Small intestine (tissue), 7 donors: ENCODE measurements around the gene ZFR2. TPM values are rescaled to one million over a fixed set of nuclear protein-coding genes. Genes with fewer than 3 reads are reported as not detected.
A peak's percentile ranks its signal among the peaks of the same experiment; 100 is the strongest.
"Not testable (repeated sequence)": the region's sequence is repeated elsewhere in the genome, so short reads cannot be mapped to it uniquely, and the experiment has no call there.

ENCODE experiments used
- DNase-seq, 2 donors: peaks; one replicate each; pipeline versions ENCODE4 v3.0.0 to v3.0.0-alpha.2; 2013
- FAIRE-seq: peaks from 2 replicates; lab custom pipeline; 2012; peaks lifted over from hg19 to GRCh38; lab: Jason Lieb, UNC
- H3K27ac ChIP-seq, 3 donors: one replicate each; pipeline ENCODE4 v1.5.1; 2013; ENCODE audit warnings: low read length in 2 of 3, mild to moderate bottlenecking in 2 of 3, control low read depth in 1 of 3, inconsistent platforms in 1 of 3, low read depth in 1 of 3, moderate library complexity in 1 of 3
- H3K27me3 ChIP-seq, 3 donors: one replicate each; pipeline ENCODE4 v1.6.1; 2013; ENCODE audit warnings: low read length in 3 of 3, inconsistent platforms in 1 of 3; ENCODE audit not compliant: control insufficient read depth in 3 of 3, insufficient read depth in 3 of 3
- H3K36me3 ChIP-seq, 3 donors: one replicate each; pipeline ENCODE4 v1.6.1; 2013; ENCODE audit warnings: low read length in 3 of 3, inconsistent platforms in 1 of 3, low read depth in 1 of 3, mild to moderate bottlenecking in 1 of 3, moderate library complexity in 1 of 3; ENCODE audit not compliant: control insufficient read depth in 3 of 3, insufficient read depth in 2 of 3
- H3K4me1 ChIP-seq, 3 donors: one replicate each; pipeline ENCODE4 v1.6.1; 2013; ENCODE audit warnings: low read length in 2 of 3, inconsistent platforms in 1 of 3, low read depth in 1 of 3, mild to moderate bottlenecking in 1 of 3, moderate library complexity in 1 of 3; ENCODE audit not compliant: control insufficient read depth in 3 of 3, insufficient read depth in 2 of 3
- H3K4me3 ChIP-seq, 3 donors: one replicate each; pipeline ENCODE4 v1.5.1; 2013; ENCODE audit warnings: low read length in 3 of 3, control low read depth in 1 of 3, inconsistent platforms in 1 of 3, low read depth in 1 of 3, mild to moderate bottlenecking in 1 of 3, moderate library complexity in 1 of 3
- H3K9me3 ChIP-seq, 2 donors: one replicate each; pipeline ENCODE4 v1.6.1; 2013; ENCODE audit warnings: low read depth in 1 of 2, low read length in 1 of 2; ENCODE audit not compliant: control insufficient read depth in 2 of 2, insufficient read depth in 1 of 2
- WGBS, 3 donors: extraction: QIAGEN DNeasy Blood & Tissue Kit; methylation state at CpG; one replicate each; pipeline ENCODE4 v1.1.7; 2013; 5-methylcytosine and 5-hydroxymethylcytosine counted together
- polyA plus RNA-seq, 4 donors: library from polyadenylated mRNA; stranded (reverse) in 3 of 4; unstranded in 1 of 4; fragments of 200-250 nt in 3 of 4; fragments of 120-200 nt in 1 of 4; gene quantifications; one replicate each; pipeline versions ENCODE4 v1.2.1 to v1.2.3, GENCODE V29; 2013
- donor health status: healthy with polysubstance abuse.
- donor health status: control.
- donor health status: control.
- donor health status: Bipolar disorder and iron deficiency.
- donor health status: healthy.

The ZFR2 gene
- polyA plus RNA-seq, 4 donors, result 0.43 to 0.75 TPM; not detected in 2

DNA sequence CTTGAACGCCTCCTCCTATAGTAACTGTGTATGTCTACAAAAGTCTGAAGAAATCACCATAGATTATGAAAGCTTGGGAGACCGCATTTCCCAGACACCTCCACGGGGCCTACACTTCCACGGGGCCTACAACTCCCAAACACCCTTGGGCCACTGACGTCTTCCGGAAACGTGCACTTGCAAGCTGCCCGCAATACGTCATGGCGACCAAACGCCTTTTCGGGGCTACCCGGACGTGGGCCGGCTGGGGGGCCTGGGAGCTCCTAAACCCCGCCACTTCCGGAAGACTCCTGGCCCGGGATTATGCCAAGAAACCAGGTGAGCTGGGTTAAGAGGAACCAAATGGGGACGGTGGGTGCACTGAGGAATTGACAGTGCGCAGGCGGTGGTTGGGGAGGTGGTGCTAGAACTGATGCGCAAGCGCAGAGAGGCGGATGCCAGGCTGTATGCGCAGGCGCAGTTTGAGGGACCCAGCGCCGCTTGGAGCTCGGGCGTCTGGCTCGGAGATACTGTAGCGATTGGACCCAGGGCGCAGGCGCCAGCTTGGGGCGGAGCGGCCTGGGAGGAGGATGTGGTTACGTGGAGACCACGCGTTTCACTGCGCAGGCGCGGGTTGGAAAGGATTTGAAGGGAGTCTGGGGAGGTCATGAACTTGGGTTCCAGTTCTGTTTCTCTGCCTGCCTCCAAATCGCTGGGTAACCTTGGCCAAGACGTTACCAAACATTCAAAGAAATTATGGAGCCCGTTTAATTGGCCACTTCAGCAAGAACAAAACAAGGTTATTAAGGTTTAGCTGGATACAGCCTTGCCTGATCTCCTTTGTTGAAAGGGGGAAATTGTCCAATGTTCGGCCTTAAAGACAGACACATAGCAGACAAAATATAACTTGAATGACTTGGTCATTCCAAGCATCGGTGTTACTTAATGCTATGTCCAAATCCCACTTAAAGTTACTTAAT is 106.1 kb downstream of the ZFR2 start, which contains the start of gene MRPL54:
Gene MRPL54 (plus strand): TSS at position 182 of the 959 bp plus-strand sequence. CDS start 19 bp downstream, at position 201.
- H3K4me1 ChIP-seq, result peaks cover 0 to 15% (median 5%) of the 10 kb centered on the region in 3 donors
- WGBS, 3 donors, result 2 to 3% (median 2%) methylated on average over 45 to 47 of the region's 47 CpGs
- peak within 1 kb of the TSS; percentile 82 to 92 (median 92) for H3K4me3 ChIP-seq
- peak within 1 kb of the TSS; percentile 91 to 100 (median 96) for H3K27ac ChIP-seq
- H3K27me3 ChIP-seq, result no peaks in the 10 kb centered on the region
- FAIRE-seq (no peak), DNase-seq (peak; percentile 100)
- H3K9me3 ChIP-seq, result no peaks in the 10 kb centered on the region
- H3K36me3 ChIP-seq, result peaks cover 5 to 45% (median 8%) of the 10 kb centered on the region in 3 donors

GRCh38 chr19:3762130-3762473 is 106.7 kb downstream of the ZFR2 start:
- WGBS, 3 donors, result 31 to 64% (median 48%) methylated on average over 1 of the region's 1 CpG
- H3K27me3 ChIP-seq, result no peaks in the 10 kb centered on the region
- no peaks in the 10 kb centered on the region for H3K9me3 ChIP-seq
- DNase-seq (no peak), FAIRE-seq (no peak)
- peaks cover 2 to 42% (median 5%) of the 10 kb centered on the region in 3 donors for H3K36me3 ChIP-seq
- H3K4me1 ChIP-seq, result peaks cover 0 to 12% (median 5%) of the 10 kb centered on the region in 3 donors
- H3K4me3 ChIP-seq, result no peak overlapping the region
- peak overlapping the region in 2 of 3 donors; percentile 47 to 96 for H3K27ac ChIP-seq

DNA sequence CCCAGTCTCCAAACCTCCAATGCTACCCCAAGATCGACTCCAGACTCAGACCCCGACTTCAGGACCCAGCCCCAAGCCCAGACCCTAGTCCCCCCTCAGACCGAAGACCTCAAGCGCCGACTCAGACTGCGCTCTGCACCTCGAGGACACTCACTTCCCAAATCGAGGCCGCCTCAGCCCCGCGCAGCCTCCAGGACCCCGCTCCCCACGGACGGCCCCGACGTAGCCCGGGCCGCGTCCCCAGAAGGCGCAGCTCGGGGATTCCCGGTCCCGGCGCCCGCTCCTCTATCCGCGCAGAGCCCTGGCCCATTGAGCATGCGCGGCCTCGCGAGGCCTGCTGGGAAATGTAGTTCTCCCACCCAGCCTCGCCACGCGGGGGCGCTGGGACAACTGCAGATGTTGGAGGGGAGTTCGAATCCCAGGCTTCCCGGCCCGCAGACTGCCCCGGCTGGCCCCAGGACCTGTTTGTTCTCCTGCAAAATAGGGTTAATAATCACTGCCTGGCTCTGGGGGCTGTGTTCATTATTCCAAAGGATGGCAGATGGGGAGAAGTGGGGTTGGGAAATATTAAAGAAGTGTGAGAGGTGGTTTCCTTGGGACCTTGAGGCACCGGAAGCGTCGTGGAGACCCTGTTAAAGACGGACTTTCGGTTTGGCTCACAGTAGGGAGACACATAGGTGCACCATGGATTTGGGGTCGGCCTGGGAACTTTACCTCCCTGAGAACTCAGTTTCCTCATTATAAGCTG is 107.3 kb downstream of the ZFR2 start, which contains the start of gene APBA3:
Gene APBA3 (minus strand): TSS at position 311 of the 748 bp plus-strand sequence. CDS start 1,428 bp downstream, outside the sequence.
- Histone ChIP-seq H3K9me3 (no peaks in the 10 kb centered on the region), H3K36me3 (peaks cover 0 to 38% (median 5%) of the 10 kb centered on the region in 3 donors), H3K4me3 (peak within 1 kb of the TSS; percentile 82 to 92 (median 92)), H3K27me3 (no peaks in the 10 kb centered on the region), H3K4me1 (peaks cover 0 to 12% (median 5%) of the 10 kb centered on the region in 3 donors), H3K27ac (peak within 1 kb of the TSS; percentile 91 to 100 (median 96))
- WGBS, 3 donors, result 1 to 5% (median 3%) methylated on average over 45 of the region's 45 CpGs
- FAIRE-seq, result no peak
- peak; percentile 91 to 94 for DNase-seq

GRCh38 chr19:3760871-3761361 is 107.9 kb downstream of the ZFR2 start:
- DNase-seq (no peak), FAIRE-seq (no peak)
- Histone ChIP-seq H3K36me3 (peaks cover 0 to 34% (median 5%) of the 10 kb centered on the region in 3 donors), H3K27ac (peak overlapping the region; percentile 24 to 91 (median 39)), H3K4me3 (peak overlapping the region; percentile 82 to 92 (median 92)), H3K4me1 (peaks cover 0 to 12% (median 5%) of the 10 kb centered on the region in 3 donors), H3K27me3 (no peaks in the 10 kb centered on the region), H3K9me3 (no peaks in the 10 kb centered on the region)
- 9 to 27% (median 20%) methylated on average over 7 of the region's 7 CpGs for WGBS, 3 donors

- Histone ChIP-seq H3K9me3 (no peaks in the 10 kb centered on the region), H3K36me3 (peaks cover 0 to 31% (median 0%) of the 10 kb centered on the region in 3 donors), H3K4me1 (peaks cover 0 to 12% (median 5%) of the 10 kb centered on the region in 3 donors), H3K4me3 (no peak overlapping the region), H3K27ac (no peak overlapping the region), H3K27me3 (no peaks in the 10 kb centered on the region)
- no peak for DNase-seq
- WGBS, 3 donors, result 83 to 90% (median 88%) methylated on average over 16 to 19 of the region's 19 CpGs
- no peak for FAIRE-seq
These were observed 109.2 kb downstream of the ZFR2 start for GRCh38 chr19:3759482-3760254.

GRCh38 chr19:3758297-3758696 is 110.5 kb downstream of the ZFR2 start:
- not testable (repeated sequence) for H3K27me3 ChIP-seq, H3K4me3 ChIP-seq, H3K27ac ChIP-seq, H3K9me3 ChIP-seq, DNase-seq, FAIRE-seq
- WGBS, 3 donors, result 96 to 98% (median 97%) methylated on average over 13 of the region's 13 CpGs
- Histone ChIP-seq H3K4me1 (peaks cover 0 to 10% (median 5%) of the 10 kb centered on the region in 3 donors), H3K36me3 (peaks cover 0 to 41% (median 0%) of the 10 kb centered on the region in 3 donors)

DNA sequence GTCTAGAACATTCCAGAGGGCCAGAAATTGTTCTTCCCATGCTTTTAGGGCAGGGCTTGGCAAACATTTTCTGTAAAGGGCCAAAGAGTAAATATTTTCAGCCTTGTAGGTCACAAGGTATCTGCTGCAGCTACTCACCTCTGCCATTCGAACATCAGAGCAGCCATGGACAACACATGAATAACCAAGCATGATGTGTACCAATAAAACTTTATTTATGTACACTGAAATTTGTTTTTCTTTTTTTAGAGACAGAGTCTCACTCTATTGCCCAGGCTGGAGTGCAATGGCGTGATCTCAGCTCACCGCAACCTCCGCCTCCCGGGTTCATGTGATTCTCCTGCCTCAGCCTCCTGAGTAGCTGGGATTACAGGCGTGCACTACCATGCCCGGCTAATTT is 111.1 kb downstream of the ZFR2 start:
- H3K4me1 ChIP-seq, FAIRE-seq, DNase-seq, H3K9me3 ChIP-seq, H3K4me3 ChIP-seq, H3K27me3 ChIP-seq, H3K27ac ChIP-seq: not testable (repeated sequence)
- WGBS, 3 donors, result 95 to 96% (median 96%) methylated on average over 7 of the region's 7 CpGs
- H3K36me3 ChIP-seq, result peaks cover 0 to 47% (median 0%) of the 10 kb centered on the region in 3 donors
